Heart left ventricle (tissue), 13 donors: ENCODE data around the gene PIF1.

Source experiments
- CTCF ChIP-seq, 12 donors: fragments of 200-600 bp; sonication (generic) in 4 of 12; IDR thresholded peaks; one replicate each; pipeline versions ENCODE4 v1.5.0 to v1.8.0; 2018 to 2022; ENCODE audit warnings: antibody characterized with exemption in 12 of 12, mild to moderate bottlenecking in 5 of 12
- POLR2A ChIP-seq, 2 donors: fragments of 450-650 bp; IDR thresholded peaks; one replicate each; pipeline ENCODE4 v1.6.1; 2017; ENCODE audit warnings: antibody characterized with exemption in 2 of 2, mild to moderate bottlenecking in 2 of 2, moderate library complexity in 2 of 2
- donor health status: ischemic (EF 13 %, LVEDD 7.1; RV severe dilation, severe dysfunction).
- donor health status: DM: no; HTN: yes; CAD: no.
- donor health status: DM: no; HTN: no; CAD: no.
- donor health status: ischemic (EF 25% LVEDD 6.9; RV normal size, moderate dysfunction).
- donor health status: ischemic (EF 25% LVEDD 5.7; RV mildly dilated, moderate dysfunction).
- donor health status: ischemic (EF 35%, LVEDD 5.7; RV mildly dilated, moderate dysfunction).
- donor health status: nonischemic (EF 11% LVEDD 7.7; RV severe dilation, severe dysfunction).
- donor health status: DM: yes; HTN: yes; CAD: no.
- donor health status: PGD.
- donor health status: ischemic (EF 29% LVEDD 5.4; RV normal size, mild dysfunction).
- donor health status: nonischemic (EF 23%, LVEDD 6.1; RV moderate dilation, normal function).

DNA sequence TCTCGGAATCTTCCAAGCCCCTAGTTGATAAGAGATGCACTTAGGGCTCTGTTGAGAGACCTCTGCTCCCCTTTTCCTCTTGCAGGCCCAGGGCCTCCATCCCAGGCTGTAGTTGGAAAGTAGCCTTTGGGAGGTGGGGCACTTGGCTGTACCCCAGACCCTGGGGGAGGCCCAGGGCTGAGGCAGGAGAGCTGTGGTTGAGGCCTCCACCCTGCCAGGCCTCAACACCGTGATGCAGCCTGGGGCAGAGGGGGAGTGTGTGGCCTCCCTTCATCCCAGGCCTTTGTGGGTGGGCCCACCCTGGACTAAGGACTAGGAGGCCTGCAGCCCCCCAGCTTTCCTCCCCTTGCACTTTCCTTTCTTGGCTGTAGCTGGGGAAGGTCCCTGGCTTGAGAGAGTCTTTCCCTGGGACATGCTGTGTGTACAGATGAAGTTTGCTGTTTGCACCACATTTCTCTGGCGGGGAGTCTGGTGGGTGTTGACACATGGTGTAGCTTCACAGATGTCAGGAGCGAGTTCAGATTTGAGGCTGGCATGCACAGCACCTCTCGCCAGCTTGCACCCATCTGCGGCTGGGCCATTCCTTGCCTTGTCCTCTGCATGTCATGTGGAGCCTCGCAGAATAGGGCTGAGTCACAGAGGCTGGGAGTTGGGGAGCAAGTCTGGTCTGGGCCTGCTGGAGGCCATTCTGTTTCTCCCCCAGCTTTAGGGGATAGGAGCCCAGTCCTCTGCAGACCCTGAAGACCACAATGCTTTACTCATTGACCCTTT is 29.9 kb upstream of the PIF1 start:
- TF ChIP-seq CTCF (IDR thresholded peaks at IDR 0.05) (no peak), POLR2A (IDR thresholded peaks at IDR 0.05) (no peak)
